AG08395 (cell line): ENCODE measurements around the gene CLPTM1.

Experiments
- DNase-seq: peaks from one replicate; pipeline ENCODE4 v3.0.0; 2012; ENCODE audit warnings: mixed read lengths, low spot score

Gene CLPTM1

DNA sequence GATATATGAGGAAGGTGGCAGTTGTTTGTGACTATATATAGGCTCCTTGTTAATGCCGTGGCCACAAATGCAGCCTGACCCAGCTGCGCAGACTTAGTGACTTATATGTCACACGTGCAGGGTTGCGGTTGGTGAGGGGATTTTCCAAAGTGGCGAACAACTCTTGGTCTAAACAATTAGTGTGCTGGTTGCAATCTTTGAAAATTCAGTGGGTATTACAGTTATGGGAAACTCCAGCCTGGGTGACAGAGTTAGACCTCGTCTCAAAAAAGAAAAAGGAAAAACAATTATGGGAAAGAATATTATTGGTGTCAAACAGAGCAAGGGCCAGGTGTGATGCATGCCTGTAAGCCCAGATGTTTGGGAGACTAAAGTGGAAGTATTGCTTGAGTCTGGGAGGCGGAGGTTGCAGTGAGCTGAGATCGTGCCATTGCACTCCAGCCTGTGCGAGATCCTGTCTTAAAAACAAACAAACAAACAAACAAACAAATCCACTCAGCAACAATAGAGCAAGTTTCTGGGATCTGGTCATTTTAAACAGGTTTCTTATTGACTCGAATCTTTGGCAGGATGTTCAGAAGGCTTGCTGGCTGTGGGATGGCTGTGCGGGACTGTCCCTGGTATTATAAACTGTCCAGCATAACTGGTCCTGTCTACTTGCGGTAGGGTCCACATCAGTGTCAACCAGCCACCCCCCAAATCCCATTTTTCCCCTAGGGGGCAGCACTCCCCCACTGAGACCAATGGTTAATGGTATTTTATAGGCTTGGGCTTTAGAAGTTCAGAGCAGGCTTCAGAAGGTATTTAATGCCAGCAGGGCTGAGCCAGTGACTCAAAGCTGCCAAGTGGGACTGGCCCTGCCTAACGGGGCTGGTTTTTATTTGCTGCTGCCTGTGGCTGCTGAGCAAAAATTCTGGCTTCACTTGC is 61.5 kb downstream of the CLPTM1 start:
- DNase-seq: peak; percentile 95

DNA sequence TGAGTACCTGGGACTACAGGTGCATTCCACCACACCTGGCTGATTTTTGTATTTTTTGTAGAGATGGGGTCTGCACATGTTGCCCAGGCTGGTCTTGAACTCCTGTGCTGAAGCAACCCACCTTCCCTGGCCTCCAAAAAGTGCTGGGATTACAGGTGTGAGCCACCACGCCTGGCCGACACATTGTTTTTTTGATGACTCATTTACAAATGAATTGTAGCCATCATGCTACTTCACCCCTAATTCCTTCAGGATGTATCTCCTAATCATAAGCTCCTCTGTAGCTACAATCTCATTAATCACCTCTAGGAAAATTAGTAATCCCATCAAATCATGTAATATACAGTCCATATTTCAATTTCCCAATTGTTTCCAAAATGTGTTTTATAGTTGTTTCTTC is 64.0 kb downstream of the CLPTM1 start:
- no peak for DNase-seq

DNA sequence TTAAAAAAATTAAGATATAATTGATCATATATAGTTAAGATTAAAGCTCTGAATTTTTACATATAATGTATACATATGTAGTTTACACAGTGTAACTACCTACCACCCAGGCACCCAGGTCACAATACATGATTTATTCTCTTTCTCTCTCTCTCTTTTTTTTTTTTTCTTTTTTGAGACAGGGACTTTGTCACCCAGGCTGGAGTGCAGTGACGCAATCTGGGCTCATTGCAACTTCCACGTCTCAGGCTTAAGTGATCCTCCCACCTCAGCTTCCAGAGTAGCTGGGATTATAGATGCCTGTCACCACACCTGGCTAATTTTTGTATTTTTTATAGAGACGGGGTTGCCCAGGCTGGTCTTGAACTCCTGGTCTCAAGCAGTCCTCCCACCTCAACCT is 64.9 kb downstream of the CLPTM1 start:
- no peak for DNase-seq

DNA sequence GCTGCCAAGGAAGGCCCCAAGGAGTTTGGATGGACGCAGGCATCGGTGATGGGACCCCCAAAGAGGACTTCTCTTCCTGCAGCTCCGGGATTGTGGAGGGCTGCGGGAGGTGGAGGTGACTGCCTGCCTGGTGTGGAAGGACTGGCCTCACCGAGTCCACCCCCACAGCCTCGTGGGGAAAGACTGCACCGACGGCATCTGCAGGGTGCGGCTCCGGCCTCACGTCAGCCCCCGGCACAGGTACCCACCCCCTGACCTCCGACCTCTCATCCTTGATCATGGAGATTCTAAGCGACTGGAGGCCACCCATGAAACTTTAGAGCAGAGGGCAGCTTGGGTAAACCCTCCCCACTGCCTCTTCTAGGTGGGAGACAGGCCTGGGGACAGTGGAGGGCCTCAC is 66.8 kb downstream of the CLPTM1 start:
- DNase-seq: no peak

DNA sequence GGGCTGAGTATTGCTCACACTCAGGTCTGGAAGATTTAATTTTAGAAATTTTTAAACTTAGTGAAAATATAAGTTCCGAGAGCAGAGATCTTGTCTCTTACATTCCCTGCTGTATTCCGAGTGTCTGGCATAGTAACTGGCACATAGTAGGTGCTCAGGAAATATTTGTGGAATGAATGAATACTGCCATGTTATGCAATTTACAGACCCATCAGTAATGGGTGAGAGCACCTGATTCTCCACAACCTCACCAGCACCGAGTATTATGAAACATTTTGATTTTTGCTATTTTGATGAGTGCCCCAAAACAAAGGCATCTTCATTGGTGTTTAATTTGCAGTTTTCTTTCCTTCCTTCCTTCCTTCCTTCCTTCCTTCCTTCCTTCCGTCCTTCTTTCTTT is 67.9 kb downstream of the CLPTM1 start:
- no peak for DNase-seq

DNA sequence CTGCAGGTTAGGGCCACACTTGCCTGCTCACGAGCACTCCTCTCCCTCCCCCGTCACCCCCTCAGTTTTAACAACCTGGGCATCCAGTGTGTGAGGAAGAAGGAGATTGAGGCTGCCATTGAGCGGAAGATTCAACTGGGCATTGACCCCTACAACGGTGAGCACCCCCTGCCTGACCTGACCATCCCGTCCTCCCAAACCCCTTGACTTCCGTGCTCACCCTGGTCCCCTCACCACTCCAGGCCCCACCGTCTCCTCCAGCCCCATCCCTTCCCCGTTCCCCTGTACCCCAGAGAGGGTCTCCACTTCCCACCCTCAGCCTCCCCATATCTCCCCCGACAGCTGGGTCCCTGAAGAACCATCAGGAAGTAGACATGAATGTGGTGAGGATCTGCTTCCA is 70.1 kb downstream of the CLPTM1 start:
- no peak for DNase-seq

DNA sequence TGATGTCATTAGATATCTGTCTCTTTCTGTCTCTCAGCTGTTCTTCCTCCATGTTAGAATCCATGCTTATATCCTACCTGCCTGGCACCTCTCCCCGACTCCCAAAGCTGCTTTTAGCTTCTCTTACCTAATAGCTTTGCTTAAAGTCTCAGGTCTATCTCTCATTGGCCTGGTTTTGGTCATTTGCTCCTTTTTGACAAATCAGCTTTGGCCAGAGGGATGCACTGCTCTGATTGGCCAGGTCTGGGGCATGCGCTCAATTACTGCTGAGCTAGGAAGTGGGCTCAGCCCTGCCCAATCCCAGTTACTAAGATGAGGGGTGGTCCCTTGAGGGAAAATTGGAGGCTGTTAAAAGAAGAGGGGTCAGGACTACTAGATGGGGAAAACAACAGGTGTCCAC is 72.2 kb downstream of the CLPTM1 start:
- no peak for DNase-seq

DNA sequence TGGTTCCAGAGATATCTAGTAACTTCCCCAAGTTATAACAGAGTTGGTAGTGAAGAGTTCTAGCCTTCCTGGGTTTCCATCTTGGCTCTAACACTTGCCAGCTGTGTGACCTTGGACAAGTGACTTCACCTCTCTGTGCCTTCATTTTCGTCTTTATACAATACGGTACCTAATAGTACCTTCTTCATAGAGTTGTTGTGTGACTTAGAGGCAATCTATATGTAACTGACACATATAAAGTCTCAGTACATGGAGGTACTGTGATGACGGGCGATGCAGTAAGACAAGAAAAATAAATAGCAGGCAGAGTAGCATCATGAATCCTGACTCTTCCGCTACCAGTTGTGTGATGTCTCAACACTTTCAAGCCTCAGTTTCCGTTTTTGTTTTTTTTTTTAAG is 75.6 kb downstream of the CLPTM1 start:
- no peak for DNase-seq

DNA sequence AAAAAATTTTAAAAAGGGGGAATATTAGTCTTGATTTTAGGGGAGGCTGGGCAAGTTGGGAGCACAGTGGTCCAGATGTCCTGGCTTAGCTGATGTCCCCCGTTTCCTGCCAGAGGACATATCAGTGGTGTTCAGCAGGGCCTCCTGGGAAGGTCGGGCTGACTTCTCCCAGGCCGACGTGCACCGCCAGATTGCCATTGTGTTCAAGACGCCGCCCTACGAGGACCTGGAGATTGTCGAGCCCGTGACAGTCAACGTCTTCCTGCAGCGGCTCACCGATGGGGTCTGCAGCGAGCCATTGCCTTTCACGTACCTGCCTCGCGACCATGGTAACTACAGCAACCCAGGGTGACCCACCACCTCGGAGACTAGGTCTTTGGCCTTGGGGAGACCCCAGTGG is 77.2 kb downstream of the CLPTM1 start:
- no peak for DNase-seq

DNA sequence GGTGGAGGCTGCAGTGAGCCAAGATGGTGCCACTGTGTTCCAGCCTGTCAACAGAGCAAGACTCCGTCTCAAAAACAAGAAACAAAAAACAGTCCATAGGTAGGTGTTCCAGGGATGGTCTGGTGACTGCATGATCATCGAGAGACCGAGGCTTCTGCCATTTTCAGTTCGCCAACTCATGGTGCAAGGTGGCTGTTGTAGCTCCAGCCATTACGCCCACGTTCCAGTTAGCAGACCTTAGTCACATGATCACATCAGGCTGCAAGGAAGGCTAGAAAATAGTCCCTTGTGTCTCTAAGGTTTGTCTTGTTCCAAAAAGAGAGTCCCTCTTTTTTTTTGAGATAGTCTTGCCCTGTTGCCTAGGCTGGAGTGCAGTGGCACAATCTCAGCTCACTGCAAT is 80.6 kb downstream of the CLPTM1 start:
- DNase-seq: no peak

DNA sequence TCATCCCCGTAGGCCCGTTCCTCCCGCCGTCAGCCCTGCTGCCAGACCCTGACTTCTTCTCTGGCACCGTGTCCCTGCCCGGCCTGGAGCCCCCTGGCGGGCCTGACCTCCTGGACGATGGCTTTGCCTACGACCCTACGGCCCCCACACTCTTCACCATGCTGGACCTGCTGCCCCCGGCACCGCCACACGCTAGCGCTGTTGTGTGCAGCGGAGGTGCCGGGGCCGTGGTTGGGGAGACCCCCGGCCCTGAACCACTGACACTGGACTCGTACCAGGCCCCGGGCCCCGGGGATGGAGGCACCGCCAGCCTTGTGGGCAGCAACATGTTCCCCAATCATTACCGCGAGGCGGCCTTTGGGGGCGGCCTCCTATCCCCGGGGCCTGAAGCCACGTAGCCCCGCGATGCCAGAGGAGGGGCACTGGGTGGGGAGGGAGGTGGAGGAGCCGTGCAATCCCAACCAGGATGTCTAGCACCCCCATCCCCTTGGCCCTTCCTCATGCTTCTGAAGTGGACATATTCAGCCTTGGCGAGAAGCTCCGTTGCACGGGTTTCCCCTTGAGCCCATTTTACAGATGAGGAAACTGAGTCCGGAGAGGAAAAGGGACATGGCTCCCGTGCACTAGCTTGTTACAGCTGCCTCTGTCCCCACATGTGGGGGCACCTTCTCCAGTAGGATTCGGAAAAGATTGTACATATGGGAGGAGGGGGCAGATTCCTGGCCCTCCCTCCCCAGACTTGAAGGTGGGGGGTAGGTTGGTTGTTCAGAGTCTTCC is 82.4 kb downstream of the CLPTM1 start:
- no peak for DNase-seq

DNA sequence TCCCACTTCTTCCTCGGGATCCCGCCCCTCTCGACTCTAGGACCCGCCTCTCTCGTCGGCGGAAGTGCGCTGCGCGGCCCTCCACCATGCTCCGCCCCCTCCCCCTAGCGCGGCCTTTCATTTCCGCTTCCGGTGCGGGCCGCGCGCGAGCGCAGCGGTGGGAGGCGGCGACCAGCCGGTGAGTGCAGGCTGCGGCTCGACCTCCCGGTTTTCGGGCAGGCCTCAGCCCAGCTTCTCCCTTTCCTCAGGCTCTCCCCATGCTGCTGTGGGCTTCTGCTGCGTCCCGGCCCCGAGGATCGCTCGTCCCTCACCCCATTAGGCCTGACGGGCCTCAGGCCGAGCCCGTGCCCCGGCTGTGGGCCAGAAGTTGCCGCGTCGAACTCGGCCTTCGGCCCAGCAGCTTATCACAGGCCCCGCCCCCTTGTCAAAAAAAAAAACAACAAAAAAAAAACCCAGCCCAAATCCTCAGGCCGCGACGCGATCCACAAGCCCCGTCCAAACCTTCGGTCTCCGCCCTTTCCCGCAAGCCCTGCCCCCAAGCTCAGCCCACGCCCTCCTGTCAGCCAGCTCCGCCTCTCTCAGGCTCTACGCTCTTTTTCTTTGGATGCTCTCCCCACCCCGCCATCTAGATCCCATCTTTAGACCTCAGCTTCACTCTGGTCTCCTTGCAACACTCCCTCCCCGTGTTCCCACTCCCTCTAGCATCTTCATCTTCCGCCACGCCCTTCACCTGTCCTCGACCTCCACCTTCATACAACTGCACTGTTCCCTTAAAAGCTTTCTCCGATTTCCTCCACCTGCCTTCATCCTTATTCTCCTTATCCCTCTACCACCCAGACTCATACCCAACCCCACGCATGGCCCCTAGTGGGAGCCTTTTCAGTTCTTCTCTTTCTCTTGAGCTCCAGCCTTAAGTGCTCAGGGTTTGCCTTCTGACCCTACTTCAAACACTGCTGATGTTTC is 84.0 kb downstream of the CLPTM1 start, which contains the start of gene CLASRP:
TSS of gene CLASRP (plus strand) at position 115 of the 963 bp plus-strand sequence. CDS start 1,168 bp downstream, outside the sequence.
- peak; percentile 96 for DNase-seq

DNA sequence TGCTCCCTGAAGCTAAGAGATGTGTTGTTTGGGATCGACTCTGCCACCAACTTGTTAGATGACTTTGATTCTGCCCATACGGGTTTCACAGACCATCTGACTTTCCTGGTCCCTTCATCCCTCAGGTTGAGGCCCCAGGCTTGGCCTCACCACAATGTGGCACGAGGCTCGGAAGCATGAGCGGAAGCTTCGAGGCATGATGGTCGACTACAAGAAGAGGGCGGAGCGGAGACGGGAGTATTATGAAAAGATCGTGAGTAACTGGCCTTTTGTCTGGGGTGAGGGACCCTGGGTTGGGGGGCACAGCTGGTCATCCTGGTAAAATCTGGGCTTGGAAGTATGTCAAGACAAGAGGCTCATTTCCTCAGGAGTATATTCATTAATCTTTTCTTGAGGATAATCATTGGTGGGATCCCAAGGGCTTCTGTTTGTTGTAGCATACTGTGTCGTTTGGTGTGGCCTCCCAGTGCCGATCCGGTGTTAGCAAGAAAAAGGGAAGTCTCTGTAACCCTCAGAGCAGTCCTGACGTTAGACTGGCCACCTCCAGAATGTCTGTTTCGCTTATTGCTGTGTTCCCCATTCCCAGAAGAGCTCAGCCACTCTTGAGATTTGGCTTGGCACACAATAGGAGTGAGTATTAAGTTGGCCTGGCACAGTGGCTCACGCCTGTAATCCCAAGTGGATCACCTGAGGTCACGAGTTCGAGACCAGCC is 85.0 kb downstream of the CLPTM1 start:
- no peak for DNase-seq

DNA sequence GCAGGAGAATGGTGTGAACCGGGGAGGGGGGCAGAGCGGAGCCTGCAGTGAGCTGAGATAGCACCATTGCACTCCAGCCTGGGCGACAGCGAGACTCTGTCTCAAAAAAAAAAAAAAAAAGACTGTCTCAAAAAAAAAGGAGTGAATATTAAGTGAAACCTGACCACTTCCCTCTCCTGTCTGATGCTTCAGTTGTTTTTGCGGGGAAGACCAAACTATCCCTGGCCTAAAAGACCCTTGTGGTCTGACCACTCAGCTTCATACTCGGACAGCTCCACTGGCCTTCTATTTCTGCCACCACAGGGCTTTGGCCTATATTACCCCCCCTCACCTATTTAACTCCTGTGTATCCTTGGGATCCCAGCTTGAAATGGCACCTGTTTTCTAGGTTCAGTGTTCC is 85.9 kb downstream of the CLPTM1 start:
- DNase-seq: no peak
